Measurements from ENCODE around the gene SLC2A9. TPM values are rescaled to one million over a fixed set of nuclear protein-coding genes. Genes with fewer than 3 reads are reported as not detected.
"Not testable (repeated sequence)": the region's sequence is repeated elsewhere in the genome, so short reads cannot be mapped to it uniquely, and the experiment has no call there.

The SLC2A9 gene
- total and polyA plus RNA-seq, 8 donors = 2.2 to 19.0 (median 4.3) TPM

GRCh38 chr4:9984621-9985020 lies 36.7 kb downstream of the SLC2A9 start:
- ATAC-seq = no peak
- H3K27ac ChIP-seq = no peak overlapping the region

GRCh38 chr4:9983211-9983610 lies 38.1 kb downstream of the SLC2A9 start:
- Histone ChIP-seq H3K4me1 (peaks cover 0 to 5% of the 10 kb centered on the region in 2 donors), H3K9me3 (no peaks in the 10 kb centered on the region), H3K27me3 (no peaks in the 10 kb centered on the region), H3K27ac (no peak overlapping the region), H3K36me3 (peaks cover 0 to 10% of the 10 kb centered on the region in 2 donors), H3K4me3 (no peak overlapping the region)
- no peak for TF ChIP-seq CTCF (IDR thresholded peaks at IDR 0.05)
- DNase-seq = no peak
- intact Hi-C loops (cut with DNase I) = no loop called here
- ATAC-seq = no peak

More at GRCh38 chr4:9984621-9985020, 36.7 kb downstream of the SLC2A9 start:
- TF ChIP-seq CTCF (IDR thresholded peaks at IDR 0.05) = no peak
- intact Hi-C loops (cut with DNase I) = no loop called here
- H3K4me1 ChIP-seq = peaks cover 0 to 5% of the 10 kb centered on the region in 2 donors
- no peak overlapping the region for H3K4me3 ChIP-seq
- peaks cover 0 to 10% of the 10 kb centered on the region in 2 donors for H3K36me3 ChIP-seq
- H3K27me3 ChIP-seq = no peaks in the 10 kb centered on the region
- H3K9me3 ChIP-seq = no peaks in the 10 kb centered on the region
- no peak for DNase-seq

GRCh38 chr4:9981899-9982298 lies 39.4 kb downstream of the SLC2A9 start:
- H3K9me3 ChIP-seq; H3K27ac ChIP-seq; intact Hi-C loops (cut with DNase I); H3K4me1 ChIP-seq; H3K27me3 ChIP-seq; DNase-seq; ATAC-seq; H3K4me3 ChIP-seq; H3K36me3 ChIP-seq: not testable (repeated sequence)

GRCh38 chr4:9980898-9981297 lies 40.4 kb downstream of the SLC2A9 start:
- H3K4me1 ChIP-seq = no peaks in the 10 kb centered on the region
- no peak for ATAC-seq
- no peak overlapping the region for H3K27ac ChIP-seq
- H3K27me3 ChIP-seq = no peaks in the 10 kb centered on the region
- H3K4me3 ChIP-seq = no peak overlapping the region
- intact Hi-C loops (cut with DNase I) = no loop called here
- H3K9me3 ChIP-seq = no peaks in the 10 kb centered on the region
- H3K36me3 ChIP-seq = peaks cover 0 to 10% of the 10 kb centered on the region in 2 donors
- no peak for DNase-seq
- TF ChIP-seq CTCF (IDR thresholded peaks at IDR 0.05) = no peak

- Histone ChIP-seq H3K9me3 (no peaks in the 10 kb centered on the region), H3K27ac (no peak overlapping the region), H3K36me3 (peaks cover 0 to 3% of the 10 kb centered on the region in 2 donors), H3K4me1 (no peaks in the 10 kb centered on the region), H3K27me3 (no peaks in the 10 kb centered on the region), H3K4me3 (no peak overlapping the region)
- no peak for TF ChIP-seq CTCF (IDR thresholded peaks at IDR 0.05)
- DNase-seq (no peak), ATAC-seq (no peak)
- intact Hi-C loops (cut with DNase I) = no loop called here
Measured at GRCh38 chr4:9979101-9979701, 42.1 kb downstream of the SLC2A9 start.

GRCh38 chr4:9977518-9978031 lies 43.7 kb downstream of the SLC2A9 start:
- Histone ChIP-seq H3K27ac (no peak overlapping the region), H3K4me3 (no peak overlapping the region), H3K27me3 (no peaks in the 10 kb centered on the region), H3K36me3 (peaks cover 0 to 3% of the 10 kb centered on the region in 2 donors), H3K9me3 (no peaks in the 10 kb centered on the region), H3K4me1 (no peaks in the 10 kb centered on the region)
- ATAC-seq (no peak), DNase-seq (no peak)
- TF ChIP-seq CTCF (IDR thresholded peaks at IDR 0.05) = no peak
- intact Hi-C loops (cut with DNase I) = no loop called here

All from left lung (tissue), 10 donors.